ENCODE results near the gene PRDM13.
"Not testable (repeated sequence)": the region's sequence is repeated elsewhere in the genome, so short reads cannot be mapped to it uniquely, and the experiment has no call there.

PRDM13 gene

GRCh38 chr6:99638358-99638757, 31.7 kb downstream of the PRDM13 start:
- FAIRE-seq, result not testable (repeated sequence)

- FAIRE-seq, result no peak
These were observed 34.6 kb downstream of the PRDM13 start for GRCh38 chr6:99641270-99641669.

GRCh38 chr6:99645986-99646385, 39.4 kb downstream of the PRDM13 start:
- no peak for FAIRE-seq

GRCh38 chr6:99650091-99650571, 43.5 kb downstream of the PRDM13 start:
- not testable (repeated sequence) for FAIRE-seq

GRCh38 chr6:99660206-99660605, 53.6 kb downstream of the PRDM13 start:
- no peak for FAIRE-seq

GRCh38 chr6:99661870-99662269, 55.2 kb downstream of the PRDM13 start:
- FAIRE-seq, result no peak

GRCh38 chr6:99662616-99663015, 56.0 kb downstream of the PRDM13 start:
- no peak for FAIRE-seq

All from islet of Langerhans (tissue), 1 donor.